Right ventricle myocardium superior (tissue), 1 donor: ENCODE measurements around the gene CREB3L1. TPM values are rescaled to one million over a fixed set of nuclear protein-coding genes. Genes with fewer than 3 reads are reported as not detected.
A peak's percentile ranks its signal among the peaks of the same experiment; 100 is the strongest.

Source experiments
- ATAC-seq: fragments of 200-7000 bp; cut with Tn5 transposase; one replicate; pipeline ENCODE4 v1.9.1; 2020; ENCODE audit warnings: mild to moderate bottlenecking; ENCODE audit not compliant: poor library complexity
- DNase-seq: peaks from one replicate; pipeline ENCODE4 v3.0.0-alpha.2; 2020
- intact Hi-C: fragments of 100-400 bp; cut with DNase I; formaldehyde crosslinking; loops from one replicate; pipeline ENCODE4 v1.11.2; 2022
- total RNA-seq: library from RNA; stranded (reverse); fragmentation: NEBNext Ultra II Directional; extraction: Animal tissue kit (Norgen Biotek cat#: 25700); gene quantifications from one replicate; pipeline ENCODE4 v1.2.1, GENCODE V29; 2021
- donor health status: DM: no; HTN: yes; CAD: no; lungs with severe emphysema.

Gene CREB3L1
- total RNA-seq, 1 donor from 2014 or later: 69.2 TPM

DNA sequence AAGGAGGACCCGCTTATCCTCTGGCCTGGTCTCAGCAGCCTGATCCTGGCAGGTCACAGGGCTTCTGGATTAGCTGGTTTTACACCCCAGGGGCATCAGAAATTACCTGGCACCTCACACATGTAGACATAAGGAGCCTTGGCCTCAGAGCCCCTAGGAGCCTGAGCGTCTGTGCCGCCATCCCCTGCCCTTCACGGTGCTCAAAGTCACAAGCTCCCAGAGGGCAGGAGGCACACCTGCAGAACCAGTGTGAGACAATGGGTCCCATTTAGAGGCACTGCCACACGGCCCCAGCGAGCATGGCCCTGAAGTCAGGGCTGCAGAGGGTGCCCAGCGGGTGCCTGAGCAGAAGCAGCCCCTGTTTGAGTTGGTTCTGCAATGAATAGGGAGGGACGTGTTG is 73.7 kb downstream of the CREB3L1 start:
- intact Hi-C loops: no loop called here
- ATAC-seq (no peak), DNase-seq (no peak)

DNA sequence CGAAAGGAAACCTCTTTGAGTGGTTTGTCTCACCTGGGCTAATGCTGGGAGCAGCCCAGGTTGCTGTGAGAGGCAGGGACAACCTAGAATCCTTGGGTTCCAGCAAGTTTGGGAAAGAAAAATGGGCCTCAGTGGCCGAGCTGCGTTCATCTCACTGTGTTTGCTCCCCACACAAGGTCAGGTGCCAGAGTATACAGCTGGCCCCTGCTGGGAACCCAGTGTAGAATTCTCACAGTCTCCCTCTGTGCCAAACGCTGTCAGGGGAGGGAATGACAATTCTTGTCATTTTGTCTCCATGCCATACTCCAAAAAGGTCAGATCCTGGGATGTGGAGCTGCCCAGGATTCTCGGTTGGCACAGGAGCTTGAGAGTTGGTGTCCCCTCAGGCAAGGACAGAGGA is 74.1 kb downstream of the CREB3L1 start:
- intact Hi-C loops: no loop called here
- DNase-seq (no peak), ATAC-seq (peak; percentile 6)

DNA sequence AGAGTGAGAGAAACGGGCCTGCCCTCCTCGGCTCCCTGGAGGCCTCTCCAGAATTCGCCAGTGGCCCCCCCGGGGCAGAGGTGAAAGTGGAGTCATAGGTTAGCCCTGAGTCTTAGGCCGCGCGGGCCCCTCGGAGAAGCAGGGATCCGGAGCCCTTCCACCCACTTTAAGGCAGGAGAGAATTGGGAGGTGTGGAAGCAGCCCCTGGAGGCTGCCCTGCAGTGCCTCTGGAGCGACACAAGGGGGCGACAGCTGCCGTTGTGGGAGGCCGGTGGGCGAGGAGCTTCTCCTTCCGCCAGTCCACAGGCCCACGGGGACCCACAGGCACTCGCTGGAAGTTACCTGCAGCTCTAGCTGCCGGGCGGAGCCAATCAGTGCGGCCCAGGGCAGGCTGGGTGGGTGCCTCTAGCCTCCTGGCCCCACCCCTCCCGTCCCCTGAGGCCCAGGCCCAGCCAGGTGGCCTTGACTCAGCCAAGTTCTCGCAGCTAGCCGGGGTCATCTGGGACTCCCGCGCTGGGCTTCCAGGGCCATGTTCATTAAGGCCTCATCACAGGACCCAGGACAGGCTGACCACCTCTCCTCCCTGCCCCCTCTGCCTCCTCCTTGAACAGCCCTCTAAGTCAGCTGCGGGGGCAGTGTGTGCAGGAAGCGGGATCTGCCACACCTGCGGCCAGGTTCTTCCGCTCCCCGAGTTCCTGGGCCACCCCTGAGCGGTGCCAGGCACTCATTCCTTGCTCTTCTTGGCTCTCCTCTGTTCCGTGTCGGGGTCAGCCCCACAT is 74.8 kb downstream of the CREB3L1 start:
- intact Hi-C loops: no loop called here
- peak; percentile 38 for ATAC-seq
- peak; percentile 64 for DNase-seq

DNA sequence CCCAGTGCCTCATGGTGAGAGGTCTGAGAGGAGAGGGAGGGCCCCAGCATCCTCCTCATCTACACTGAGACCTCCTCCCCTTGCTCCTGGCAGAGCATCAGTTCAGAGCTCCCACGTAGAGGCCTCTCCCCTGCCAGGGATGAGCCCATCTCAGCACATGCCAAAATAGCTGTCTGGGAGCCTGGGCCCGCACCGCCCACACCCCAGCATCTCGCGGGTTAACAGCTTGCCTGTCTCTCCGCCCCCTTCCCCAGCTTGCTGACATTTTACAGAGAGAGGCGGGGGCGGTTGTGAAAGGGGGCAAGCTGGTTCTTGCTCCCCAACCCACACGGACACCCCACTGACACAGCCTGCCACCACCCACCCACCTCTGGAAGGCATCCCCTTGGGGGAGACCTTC is 76.2 kb downstream of the CREB3L1 start:
- intact Hi-C loops: no loop called here
- DNase-seq (no peak), ATAC-seq (no peak)

- intact Hi-C loops: no loop called here
- ATAC-seq: no peak
Observed at GRCh38 chr11:46356924-46357482, 79.5 kb downstream of the CREB3L1 start.

DNA sequence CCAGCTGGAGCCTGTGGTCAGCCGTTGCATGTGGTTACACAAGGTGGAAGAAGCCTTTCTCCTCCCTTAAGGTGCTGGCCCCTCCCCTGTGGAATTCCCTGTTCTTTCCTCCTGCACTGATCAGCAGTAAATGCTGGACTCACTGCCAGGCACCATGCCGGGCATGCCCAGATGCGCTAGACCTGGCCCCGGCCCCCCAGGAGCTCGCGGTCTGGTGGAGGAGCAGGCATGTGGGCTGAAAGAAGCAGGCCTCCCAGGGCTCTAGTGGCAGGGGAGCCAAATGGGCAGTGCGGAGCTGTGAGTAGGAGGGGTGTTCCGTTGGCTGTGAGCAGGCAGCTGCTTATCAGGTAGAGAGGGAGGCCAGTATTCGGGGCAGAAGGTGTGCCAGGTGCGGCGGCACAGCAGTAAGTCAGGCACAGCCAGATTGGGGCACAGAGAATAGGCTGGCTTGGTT is 80.0 kb downstream of the CREB3L1 start:
- no peak for DNase-seq
- intact Hi-C loops: no loop called here
- peak; percentile 1 for ATAC-seq

More at GRCh38 chr11:46356924-46357482, 79.5 kb downstream of the CREB3L1 start:
- no peak for DNase-seq

- intact Hi-C loops: no loop called here
- ATAC-seq (no peak), DNase-seq (no peak)
Observed at GRCh38 chr11:46359953-46360352, 82.5 kb downstream of the CREB3L1 start.

- ATAC-seq (no peak), DNase-seq (no peak)
- intact Hi-C loops: no loop called here
Observed at GRCh38 chr11:46360878-46361277, 83.4 kb downstream of the CREB3L1 start.

DNA sequence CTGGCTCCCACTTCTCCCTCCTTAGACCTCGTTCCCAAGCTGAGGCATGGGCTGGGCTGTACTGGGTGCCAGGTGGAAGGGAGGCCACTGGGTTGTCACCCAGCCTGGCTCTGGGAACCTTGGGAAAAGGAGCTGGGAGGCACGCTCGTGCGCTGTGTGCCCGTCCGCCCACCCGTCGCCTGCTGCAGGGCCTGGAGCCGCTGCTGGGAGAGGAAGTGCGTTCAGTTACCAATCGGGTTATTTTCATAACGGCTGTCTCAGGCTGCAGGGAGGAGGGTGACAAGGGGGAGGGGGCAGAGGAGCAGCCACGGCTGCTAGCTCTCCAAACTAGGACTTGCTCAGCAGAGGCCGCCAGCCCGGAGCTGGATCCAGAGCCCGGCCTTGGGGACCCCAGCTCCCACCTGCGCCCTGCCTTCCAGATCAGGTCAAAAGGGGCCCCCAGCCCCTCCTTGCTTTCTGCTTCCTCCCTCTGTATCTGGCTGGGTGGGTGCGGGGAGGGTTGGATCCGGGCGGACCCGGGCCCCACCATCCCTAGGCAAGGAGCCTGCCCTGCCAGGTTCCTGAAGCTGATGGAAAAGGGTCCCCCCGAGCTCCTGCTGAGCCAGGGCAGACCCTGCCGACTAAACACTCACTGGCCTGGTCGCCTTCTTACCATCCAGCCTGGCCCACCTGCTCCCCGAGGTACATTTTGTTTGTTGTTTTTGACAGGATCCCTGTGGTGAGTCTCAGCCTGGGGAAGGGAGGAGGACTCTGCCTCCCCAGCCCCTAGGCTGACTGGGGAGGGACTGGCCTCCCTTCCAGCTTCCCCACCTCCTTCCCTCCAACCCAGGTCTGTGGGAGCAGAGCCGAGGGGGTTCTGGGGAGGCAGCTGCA is 84.1 kb downstream of the CREB3L1 start:
- peak; percentile 82 for ATAC-seq
- peak; percentile 82 for DNase-seq
- intact Hi-C loops: no loop called here

DNA sequence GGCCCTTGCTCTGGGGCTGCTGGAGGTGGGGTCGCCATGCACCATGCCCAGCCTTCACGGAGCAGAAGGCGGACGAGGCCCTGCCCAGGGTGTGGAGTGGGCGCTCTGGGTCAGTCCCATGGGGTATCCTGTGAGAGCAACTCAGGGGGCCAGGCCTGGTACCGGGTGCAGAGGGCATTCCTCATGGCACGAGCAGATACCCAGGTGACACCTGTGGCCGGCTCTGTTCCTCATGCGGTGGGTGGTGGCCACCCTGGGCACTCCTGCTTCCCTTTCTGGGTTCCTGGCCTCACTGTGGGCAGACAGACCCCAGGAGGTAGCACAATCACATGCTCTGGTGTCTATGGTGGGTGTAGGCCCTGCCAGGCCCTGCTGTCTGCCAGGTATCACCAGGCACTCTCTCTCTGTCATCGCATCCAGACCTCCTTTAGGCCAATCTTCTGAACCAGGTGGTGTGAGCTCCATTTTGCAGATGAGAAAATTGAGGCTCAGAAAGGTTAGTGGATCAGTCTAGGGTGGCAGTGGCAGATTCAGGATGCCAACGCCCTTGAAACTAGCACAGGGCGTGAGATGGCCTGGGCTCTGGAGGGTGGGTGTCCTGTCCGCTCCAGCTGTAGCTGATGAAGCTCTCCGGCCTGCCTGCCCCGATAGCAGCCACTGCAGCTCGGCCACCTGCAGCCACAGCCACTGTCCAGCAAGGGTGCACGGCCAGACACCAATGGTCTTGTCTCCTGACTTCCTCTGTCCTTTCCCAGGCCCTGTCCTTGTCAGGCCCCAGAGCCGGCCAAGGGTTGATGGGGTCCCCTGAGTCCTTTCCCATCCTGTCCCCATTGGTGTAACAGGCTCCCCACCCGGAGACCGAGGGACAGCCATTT is 84.9 kb downstream of the CREB3L1 start:
- ATAC-seq (peak; percentile 3), DNase-seq (no peak)
- intact Hi-C loops: no loop called here

DNA sequence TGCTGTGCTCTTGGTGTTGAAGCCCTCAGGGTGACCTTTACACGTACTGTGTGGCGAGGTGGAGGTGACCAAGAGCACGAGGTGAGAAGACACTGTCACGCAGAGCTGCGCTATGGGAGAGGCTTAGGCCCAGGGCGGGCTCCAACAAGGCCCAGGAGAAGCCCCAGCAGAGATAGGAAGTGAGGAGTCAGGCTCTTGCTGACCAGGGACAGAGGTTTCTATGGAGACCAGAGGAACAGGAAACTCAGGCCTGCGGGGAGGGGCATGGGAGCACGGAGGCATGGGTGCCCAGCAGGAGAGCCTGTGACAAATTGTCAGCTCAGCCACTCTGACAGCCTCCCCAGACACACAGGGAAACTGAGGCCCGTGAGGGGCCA is 85.6 kb downstream of the CREB3L1 start:
- peak; percentile 43 for ATAC-seq
- DNase-seq: peak; percentile 84
- intact Hi-C loops: no loop called here

- ATAC-seq: peak; percentile 50
- DNase-seq: peak; percentile 71
- intact Hi-C loops: no loop called here
Observed at GRCh38 chr11:46363455-46364005, 86.1 kb downstream of the CREB3L1 start.

DNA sequence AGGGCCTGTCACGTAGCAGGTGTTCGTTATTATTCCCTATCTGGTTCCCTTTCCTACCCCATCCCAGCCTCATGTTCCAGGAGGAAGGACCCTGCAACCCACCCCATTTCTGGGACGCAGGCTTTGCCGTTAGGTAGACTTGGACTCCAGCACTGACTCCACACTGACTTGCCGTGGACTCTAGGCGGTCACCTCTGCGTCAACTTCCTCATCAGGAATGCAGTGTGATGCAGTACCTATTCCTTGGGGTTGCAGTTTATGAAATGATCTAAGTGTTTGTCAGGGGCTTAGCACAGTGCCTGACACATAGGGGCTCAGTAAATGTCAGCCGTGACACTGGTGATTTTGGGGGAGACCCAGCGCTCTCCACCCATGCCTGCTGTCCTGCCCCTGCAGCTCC is 86.6 kb downstream of the CREB3L1 start:
- ATAC-seq: no peak
- no peak for DNase-seq
- intact Hi-C loops: no loop called here

- ATAC-seq: no peak
- intact Hi-C loops: no loop called here
- DNase-seq: no peak
Observed at GRCh38 chr11:46364791-46365190, 87.3 kb downstream of the CREB3L1 start.

GRCh38 chr11:46366260-46366659 is 88.8 kb downstream of the CREB3L1 start:
- intact Hi-C loops: no loop called here
- no peak for DNase-seq
- ATAC-seq: no peak

DNA sequence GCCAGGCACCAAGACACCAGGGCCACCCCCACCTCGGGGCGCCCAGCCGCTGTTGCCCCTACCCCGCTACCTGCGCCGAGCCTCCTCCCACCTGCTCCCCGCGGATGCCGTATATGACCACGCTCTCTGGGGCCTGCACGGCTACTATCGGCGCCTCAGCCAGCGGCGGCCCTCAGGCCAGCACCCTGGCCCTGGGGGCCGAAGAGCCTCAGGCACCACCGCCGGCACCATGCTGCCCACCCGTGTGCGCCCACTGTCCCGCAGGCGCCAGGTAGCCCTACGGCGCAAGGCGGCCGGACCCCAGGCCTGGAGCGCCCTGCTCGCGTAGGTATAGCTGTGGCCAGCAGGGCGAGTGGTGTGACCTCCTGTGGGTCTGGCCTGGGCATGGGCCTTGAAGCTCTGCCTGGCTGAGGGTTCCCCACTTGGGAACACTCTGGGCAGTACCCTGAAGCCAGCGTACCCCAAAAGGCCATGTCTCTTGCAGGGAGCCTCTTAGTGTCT is 89.2 kb downstream of the CREB3L1 start:
- DNase-seq (no peak), ATAC-seq (no peak)
- intact Hi-C loops: no loop called here

DNA sequence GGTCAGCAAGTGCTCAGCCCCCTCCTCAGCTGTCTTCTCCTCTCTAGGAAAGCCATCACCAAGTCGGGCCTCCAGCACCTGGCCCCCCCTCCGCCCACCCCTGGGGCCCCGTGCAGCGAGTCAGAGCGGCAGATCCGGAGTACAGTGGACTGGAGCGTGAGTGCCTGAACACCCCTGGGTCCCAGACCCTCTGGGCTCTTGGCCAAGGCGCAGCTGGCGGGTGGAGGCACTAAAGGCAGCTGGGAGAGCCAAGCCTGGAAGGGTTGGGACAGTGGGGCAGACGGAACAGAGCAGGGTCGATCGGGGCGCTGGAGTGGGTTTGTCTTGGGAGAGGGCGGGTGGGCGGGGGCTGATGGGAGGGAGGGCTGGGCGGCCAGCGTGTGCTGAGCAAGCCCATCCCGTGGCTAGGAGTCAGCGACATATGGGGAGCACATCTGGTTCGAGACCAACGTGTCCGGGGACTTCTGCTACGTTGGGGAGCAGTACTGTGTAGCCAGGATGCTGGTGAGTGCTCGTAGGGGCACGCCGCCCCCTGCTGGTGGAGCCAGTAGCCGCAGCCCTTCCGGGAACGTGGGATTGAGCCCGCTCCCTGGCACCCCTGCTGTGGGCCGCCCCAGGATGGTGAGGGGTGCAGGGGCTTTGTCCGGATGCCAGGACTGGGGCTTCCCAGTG is 89.9 kb downstream of the CREB3L1 start:
- ATAC-seq (peak; percentile 67), DNase-seq (peak; percentile 88)
- intact Hi-C loops: no loop called here

DNA sequence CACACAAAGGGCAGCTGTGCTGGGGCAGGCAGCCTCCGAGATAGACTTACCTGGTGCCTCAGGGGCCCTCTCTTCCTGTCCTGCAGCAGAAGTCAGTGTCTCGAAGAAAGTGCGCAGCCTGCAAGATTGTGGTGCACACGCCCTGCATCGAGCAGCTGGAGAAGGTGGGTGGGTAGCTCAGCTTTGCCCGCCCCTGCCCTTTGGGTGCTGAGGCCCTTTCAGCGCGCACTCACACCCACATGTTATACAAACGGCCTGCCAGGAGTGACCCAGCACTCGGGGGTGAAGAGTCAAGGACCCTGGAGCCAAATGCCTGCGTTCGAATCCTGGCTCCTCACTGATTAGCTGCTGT is 90.4 kb downstream of the CREB3L1 start:
- ATAC-seq (no peak), DNase-seq (no peak)
- intact Hi-C loops: no loop called here
